Measurements from ENCODE around the gene CIT.

GRCh38 chr12:119682639-119683252 is 194.4 kb downstream of the CIT start:
- TF ChIP-seq CTCF (conservative IDR thresholded peaks at IDR 0.05; ENCODE audit: low read length) (no peak), EZH2phosphoT487 (IDR thresholded peaks at IDR 0.05; ENCODE audit: borderline replicate concordance) (no peak)
